Non-pigmented ciliary epithelial cell (primary cell): ENCODE results near the gene STYXL2.

Source experiments
- DNase-seq: peaks from one replicate; pipeline ENCODE4 v3.0.0-alpha.2; 2010; ENCODE audit warnings: low read depth

Gene STYXL2

DNA sequence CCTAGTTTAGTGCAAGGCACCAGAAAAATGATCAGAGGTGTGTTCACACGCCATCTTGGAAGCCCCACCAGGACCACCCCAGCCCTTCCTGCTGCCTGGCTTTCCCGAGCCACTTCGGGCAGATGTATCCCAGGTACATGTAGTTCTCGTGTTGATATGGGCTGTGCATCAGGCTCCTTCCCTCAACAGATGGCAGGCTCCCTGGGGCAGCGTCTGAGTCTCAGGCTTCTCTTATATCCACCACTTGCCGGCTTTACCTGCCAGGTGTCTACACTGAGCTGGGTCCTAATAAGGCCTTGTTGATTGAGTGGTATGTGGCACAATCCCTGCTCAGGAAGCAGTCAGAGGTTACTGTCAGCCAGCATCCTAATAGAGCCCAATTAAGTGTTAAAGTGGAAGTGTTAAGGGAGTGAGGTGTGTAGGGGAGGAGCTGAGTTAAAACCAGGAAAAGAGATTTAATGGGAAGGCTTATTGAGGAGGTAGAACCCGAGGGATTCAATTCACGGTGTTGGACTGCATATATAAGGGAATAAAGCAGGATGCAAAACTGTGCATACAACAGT lies 12.2 kb upstream of the STYXL2 start:
- DNase-seq, result no peak

DNA sequence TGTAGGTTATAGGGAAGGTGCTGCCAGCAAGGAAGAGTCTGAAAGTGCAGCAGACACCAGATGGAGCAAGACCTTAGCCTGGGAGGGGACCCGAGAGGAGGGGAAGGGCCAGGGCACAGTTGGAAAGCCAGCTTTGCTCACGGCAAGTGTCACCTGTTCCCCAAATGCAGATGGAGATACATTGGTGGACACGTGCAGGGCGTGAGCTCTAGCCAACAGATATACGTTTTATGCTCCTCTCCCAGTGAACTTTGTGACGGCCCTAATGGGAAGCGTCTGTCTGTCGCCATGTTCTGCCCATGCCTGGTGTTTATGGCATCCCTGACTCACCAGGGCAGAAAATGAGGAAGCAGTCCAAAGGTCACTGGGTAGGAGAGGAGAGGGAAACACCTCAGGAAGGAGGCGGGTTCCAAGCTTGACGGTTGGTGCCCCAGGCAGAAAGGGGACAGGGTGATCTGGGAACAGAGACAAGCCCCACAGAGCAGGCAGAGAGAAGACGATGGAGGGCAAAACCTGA lies 11.3 kb upstream of the STYXL2 start:
- no peak for DNase-seq

DNA sequence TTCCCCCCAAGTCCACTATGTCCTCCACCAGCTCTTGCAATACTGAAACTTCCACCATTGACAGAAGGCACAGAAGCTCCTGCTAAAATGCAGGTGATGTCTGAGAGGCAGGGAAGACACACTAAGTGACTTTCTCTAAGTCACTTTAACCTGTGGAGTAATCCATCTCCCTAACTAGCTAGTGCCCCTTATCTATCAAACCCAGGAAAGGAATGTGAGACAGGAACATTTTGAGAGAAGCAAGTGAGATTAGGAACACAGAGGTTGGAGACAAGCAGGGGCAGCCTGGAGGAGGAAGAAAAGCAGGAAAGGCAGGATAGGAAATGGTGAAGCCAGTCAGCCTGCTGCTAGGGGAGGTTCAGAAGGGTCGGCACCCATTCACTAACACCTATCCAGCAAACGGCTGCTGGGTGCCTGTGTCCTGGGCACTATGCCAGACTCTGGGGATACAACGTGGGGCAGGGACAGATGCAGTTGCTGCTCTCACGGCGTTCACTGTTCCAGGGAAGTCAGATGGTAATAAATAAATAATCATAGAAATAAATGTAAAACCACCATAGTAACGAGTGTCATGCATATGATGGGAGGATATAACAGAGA lies 10.7 kb upstream of the STYXL2 start:
- DNase-seq, result no peak

DNA sequence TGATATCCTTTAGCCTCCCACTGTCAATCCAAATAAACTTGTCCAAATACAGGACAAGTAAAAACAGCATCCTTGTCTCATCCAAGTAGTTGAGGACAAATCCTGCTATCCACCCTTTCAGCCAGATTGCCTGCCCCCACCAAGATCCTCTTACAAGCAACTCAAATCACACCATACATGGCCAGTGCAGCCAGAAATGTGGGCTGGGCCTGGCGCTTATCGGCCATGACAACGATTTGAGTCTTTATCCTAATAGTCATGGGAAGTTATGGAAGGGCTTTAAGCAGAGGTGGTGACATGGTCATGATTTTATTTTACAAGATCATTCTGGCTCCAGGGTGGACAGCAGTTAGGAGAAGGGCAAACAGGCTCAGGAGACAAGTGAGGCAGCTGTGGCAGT lies 10.0 kb upstream of the STYXL2 start:
- DNase-seq, result no peak

DNA sequence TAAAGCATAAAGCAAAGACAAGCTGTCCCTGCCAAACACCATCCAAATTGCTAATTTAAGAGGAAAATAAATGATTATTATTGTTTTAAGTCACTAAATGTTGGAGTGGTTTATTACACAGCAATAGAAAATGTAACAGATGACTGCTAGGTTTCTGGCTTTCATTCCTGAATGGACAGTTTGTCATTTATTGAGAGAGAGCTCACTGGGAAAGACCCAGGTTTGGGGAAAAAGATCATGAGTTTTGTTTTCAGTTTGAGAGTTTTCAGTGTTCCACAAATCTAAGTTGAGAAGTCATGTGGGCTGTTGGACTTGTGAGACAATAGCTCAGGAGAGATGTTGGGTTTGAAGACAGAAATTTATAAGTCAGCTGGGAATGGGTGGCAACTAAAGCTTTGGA lies 9.1 kb upstream of the STYXL2 start:
- DNase-seq, result no peak

DNA sequence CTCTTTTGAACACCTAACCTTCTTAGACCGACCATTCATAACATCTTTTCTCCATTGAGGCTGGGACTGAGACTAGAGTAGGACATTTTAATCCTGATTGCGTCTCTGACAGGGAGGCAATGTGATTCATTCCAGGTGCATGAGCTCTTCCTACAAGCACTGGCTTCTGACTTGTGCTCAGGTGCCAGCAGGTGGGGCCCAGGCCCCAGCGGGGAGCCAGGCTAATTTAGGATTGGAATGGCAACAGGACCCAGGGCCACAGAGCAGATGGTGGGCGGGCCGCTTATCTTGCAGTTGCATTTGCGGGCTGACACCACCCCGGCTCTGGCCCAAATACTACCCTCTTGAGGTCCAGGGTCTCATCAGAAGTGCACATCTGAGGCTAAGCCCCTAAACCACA lies 7.8 kb upstream of the STYXL2 start:
- no peak for DNase-seq

DNA sequence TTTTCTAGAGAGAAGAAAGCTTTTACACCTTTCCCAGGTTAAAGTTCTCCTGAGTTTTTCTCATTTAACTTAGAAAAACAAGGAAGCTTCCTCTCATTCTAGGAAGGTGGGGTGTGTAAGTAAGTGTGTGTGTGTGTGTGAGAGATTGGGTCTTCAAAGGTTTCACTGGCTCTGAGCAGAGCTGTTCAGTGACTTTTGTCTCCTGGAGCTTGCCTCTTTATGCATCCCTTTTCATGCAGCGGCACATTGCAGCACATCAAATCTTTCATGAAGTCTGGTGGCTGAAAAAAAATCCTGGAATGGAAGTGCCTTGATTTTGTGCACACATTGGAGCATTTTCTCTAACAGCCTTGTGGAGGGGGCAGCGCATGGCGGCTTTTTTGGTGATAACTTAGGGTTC lies 7.1 kb upstream of the STYXL2 start:
- no peak for DNase-seq

DNA sequence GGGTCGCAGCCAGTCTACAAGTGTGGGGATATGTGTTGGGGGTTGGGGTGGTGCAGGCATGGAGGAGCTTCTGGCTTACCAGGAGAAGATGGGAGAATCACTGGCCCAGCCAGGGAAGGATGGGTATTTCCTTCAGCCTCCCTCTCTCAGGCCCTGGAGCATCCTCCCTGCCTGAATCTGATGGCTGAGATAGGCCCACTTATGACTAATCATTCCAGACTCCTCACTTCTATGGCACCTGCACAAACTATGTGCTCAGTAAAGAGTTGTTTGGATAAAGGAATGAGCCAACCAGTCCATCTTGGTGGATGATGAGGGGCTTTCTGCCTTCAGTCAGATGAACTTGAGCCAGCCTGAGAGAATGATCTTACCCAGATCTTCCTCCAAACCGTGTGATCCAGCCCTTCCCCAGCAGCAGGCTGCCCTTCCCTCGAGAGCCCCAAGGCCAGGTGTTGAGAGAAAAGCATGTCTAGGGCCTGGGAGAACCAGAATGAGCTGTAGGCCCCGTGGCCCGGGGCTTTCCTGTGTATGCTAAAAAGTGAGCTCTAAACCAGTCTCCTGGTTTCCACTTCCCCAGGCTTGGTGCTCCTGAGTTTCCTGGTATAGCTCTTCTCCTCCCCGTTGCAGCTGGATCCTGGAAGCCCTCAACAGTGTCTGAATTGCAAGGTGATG lies 5.0 kb upstream of the STYXL2 start:
- DNase-seq, result no peak

DNA sequence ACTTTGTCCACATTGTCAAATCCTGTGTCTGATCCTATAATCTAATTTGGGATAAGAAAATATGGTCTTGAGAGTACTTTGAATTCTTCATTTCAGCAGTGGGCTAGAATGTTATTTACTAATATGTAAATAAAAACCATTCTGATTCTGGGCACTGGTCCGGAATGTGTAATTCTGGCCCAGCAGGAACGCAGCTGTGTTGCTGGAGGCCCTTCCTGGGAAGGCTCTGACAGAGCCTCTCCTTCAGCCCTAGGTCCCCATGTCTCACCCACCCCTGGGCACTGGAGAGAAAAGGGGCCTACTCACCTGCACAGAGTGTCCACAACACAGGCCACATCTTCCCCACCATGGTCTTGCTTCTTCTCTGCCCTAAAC lies 3.9 kb upstream of the STYXL2 start:
- no peak for DNase-seq

DNA sequence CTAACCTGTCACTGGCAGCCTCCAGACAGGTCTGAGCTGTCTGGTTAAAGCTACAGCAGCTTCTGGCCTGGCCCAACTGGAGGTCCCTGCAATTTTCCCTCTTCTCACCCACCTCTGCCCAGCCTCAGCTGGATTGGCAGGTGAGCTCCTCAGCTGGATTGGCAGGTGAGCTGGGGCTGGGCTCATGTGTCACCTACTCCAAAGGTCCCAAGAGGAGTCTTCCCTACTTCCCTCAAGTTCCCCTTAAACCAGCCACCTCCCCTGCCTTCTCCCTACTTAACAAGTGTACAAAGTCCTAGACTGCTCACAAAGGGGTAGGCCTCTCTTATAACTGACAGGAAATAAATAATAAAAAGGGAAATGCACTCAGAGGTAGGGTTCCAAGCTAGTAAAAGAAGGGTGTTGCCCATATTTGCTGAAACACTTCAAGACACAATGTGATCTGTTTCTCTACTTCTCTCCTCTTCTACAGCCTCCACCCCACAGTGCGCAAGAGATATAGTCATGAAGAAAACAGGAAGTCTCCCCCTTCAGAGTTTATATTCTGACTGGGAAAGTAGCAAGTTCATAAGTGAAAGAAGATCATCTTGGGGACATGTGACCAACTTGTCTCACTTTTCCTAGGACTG lies 3.4 kb upstream of the STYXL2 start, which contains the start of gene GPA33:
TSS of gene GPA33 (minus strand) at position 64 of the 629 bp plus-strand sequence. CDS start 90 bp downstream, outside the sequence.
- DNase-seq, result no peak

DNA sequence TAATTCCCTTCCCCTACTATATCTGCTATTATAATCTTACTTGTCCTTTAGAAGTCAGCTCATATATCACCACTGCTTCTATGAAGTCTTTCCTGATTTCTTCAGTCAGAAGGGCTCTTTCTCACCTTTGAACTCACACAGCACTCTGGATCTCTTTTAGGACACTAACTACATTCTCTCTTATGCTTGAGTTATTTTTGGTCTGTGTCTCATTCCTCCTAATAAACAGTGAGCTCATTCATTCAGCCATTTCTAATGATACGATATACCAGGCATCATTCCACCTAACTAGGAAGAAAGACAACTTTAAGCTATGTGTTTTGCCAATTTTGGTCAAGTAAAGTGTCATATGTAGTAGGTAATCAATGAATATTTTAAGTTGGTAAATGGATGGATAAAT lies 1.2 kb upstream of the STYXL2 start:
- DNase-seq, result no peak

DNA sequence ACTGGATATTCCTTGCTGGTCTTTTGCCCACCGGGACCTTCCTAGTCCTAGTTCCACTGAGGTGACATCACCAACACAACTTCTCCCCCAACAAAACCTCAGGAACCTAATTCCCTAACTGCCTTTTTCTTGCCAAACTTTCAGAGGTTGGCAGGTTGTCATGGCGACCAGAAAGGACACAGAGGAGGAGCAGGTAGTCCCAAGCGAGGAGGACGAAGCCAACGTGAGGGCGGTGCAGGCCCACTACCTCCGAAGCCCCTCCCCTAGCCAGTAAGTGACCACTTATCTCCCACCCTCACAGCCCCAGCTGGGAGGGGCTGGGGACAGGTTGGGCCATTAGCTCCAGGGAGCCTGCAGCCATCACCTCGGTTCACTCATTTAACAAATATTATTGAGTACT lies 815 bp downstream of the STYXL2 start:
- no peak for DNase-seq

DNA sequence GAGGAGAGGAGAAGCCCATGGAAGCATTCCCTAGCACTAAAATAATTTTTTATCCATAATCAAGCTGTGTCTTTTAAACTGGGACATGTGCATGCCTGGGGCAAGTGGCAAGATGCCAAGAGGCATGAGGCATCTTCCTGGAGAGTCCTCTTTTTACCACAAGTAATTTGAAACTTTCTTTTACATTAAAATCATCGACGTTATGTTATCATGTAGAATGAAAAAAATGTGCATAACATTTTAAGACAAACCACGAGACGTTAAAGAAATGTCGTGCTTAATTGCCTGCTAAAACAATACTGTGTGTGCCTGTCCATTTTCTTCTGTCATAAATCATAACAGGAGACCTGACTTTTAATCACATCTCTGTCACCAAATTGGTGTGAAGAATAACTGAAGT lies 1.5 kb downstream of the STYXL2 start:
- DNase-seq, result peak; percentile 60

DNA sequence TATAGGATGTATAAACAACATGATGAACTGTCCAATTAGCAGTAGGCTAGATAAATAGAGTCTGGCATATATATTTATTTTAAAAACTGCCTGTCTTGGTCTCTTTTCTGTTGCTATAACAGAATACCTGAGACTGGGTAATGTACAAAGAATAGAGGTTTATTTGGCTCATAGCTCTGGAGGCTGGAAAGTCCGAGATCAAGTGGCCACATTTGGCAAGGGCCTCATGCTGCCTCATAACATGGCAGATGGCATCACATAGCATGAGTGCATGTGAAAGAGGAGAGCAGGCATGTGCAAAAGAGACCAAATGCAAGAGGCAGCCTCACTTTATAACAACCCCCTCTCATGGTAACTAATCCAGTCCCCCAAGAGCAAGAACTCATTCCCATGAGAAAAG lies 6.0 kb downstream of the STYXL2 start:
- no peak for DNase-seq

DNA sequence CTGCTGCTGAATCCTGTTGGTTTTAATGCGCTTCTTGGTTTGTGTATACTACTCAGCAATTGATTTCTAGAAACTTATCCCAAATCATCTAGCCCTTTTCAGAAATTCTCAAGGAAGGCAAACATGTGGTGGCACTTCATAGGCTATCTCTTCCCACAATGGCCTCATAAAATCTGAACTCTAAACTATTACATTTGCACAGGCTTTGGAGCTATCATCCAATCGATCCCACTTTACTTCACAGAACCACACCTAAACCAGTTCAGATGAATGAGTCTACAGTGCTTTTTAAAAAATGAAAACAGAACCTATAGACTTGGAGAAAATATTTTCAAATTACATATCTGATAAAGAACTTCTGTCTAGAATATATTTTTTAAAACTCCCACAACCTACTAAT lies 6.9 kb downstream of the STYXL2 start:
- no peak for DNase-seq

DNA sequence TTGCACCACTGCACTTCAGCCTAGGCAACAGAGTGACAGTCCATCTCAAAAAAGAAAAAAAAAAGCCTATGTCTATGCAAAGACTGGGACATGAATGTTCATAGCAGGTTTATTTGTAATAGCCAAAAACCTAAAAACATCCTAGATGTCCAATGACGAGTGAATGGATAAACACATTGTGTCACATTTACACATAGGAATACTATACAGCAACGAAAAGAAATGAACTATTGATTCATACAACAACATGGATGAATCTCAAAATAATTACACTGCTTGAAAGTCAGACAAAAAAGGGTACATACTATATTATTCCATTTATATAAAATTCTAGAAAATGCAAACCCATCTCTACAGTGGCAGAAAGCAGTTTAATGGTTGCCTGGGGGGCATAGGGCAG lies 7.9 kb downstream of the STYXL2 start:
- no peak for DNase-seq

DNA sequence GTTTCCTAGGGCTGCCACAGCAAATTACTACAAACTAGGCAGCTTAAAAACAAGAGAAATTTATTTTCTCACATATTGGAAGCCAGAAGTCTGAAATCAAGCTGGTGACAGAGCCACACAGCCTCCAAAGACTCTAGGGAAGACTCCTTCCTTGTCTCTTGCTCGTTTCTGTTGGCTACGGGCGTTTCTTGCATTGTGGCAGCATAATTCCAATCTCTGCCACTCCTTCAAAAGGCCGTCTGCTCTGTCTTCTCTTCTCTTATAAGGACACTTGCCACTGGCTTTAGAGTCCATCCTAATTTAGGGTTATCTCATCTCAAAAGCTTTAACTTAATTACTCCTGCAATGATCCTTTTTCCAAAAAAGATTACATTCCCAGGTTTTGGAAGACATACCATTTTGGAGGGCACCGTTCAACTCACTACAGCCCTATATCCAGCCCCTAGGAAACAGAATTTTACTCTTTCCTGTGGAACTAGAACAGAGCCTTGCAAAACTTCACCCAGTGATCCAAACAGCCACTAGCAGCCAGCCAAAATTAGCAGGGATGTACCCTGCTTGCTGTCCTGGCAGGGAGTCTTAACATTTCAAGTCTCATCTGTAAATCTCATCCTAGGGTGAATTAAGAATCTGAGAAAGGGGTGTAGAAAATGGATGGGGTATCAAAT lies 9.2 kb downstream of the STYXL2 start:
- DNase-seq, result no peak

DNA sequence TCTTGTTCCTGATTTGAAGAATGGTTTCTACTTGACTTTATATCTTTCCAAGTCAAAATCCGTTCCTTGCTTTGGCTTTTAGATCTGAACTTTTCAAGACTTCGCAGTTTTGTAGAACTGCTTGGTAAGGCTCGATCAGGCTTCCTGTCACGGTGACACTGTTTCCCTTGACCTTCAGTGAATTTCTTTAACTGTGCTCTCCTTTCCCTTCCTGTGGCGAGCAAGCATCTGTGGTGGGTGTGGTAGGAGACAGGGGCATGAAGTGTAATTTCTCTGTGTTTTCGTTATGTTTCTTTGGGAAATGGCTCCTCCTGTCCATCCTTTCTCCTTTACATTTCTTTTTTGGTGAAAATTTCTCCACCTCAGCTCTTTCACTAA lies 10.4 kb downstream of the STYXL2 start:
- no peak for DNase-seq

DNA sequence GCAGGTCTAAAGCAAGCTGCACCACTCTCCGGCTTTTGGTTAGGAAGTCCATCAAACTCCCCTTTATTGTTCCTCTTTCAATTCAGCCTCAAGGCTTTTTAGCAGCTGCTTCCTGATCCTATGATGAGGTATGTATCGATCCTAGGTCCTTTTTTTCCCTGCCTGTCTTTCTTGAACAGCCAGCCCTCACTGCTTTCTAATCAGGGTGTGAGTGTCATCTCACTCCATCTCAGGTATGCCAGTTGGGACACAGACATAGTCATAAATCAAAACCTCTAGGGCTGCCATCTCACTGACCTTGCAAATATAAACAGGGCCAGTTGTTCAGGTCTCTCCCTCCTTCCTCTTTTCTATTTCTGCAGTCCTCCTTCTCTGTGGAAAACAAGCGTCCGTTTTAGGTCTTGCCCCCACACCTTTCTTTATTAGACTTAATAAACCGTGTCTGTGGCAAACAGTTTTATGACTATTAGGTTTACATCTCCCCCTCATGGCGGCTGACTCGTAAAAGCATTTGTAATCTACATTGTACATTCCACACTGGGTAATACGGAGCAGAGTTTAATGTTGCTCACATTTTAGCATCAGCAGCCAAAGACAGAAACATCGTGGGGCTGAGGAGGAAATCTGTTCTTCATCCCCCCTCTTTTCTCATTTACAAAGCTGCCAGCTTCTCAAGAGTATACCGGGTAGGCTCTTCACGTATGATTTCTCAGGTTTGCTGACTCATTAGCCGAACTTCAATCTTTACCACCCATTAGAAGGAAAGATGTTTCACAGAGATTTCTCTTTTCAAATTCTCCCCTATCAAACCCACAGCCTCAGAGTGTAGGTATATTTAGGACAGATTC lies 11.6 kb downstream of the STYXL2 start:
- DNase-seq, result no peak

DNA sequence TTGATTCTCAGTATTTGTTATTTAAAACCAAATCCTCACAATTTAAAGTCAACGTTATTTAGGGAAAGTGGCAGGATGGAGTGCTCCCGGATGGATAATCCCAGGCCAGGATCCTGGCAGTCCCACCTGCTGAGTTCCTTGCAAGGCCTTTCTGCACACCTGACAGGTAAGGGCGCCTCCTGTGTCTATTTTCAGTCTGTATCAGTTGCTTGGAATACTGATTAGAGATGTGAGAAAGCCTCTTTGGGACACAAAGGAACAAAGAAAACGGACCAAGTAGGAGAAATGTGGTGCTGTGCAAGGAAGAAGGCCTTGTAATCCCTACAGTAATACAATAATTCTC lies 12.2 kb downstream of the STYXL2 start:
- DNase-seq, result no peak

DNA sequence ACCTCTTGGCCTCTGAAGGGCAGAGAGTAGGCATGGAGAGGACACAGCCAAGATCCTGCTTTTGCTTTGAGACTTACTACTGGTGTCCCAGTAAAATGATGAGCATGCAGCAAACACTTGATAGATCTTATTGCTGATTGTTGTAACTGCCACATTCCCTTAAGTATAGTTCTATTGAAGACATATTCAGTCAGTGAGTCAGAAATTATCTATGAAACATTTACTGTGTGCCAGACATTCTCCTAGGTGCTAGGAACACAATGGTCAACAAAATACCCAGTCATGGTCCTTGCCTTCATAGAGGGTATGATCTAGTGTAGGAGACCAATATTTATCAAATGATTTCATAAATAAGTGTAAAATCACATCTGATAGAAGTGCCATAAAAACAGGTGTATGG lies 13.6 kb downstream of the STYXL2 start:
- no peak for DNase-seq

DNA sequence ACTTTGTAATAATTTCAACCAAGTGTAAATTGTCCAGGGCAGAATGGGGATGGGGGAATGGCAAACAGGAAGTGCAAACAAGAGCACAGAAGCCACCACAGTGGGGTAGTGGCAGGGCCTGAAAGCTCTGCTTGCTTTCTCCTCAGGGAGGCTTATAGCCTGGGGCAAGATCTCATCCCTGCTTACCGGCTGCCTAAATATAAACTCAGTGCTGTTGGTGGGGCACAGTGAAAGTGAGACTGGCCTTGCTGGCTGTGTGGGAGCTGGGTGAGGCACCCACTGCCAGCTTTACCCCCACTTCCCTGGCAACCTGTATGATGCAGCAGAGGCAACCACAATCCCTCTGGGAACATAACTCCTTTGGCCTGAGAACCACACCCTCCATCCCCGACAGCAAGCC lies 15.2 kb downstream of the STYXL2 start:
- DNase-seq, result no peak
